IPS DF 19.7 (cell line): Measurements from ENCODE around the gene MRPL4.
A peak's percentile ranks its signal among the peaks of the same experiment; 100 is the strongest.

Experiments used
- DNase-seq: peaks from one replicate; pipeline ENCODE4 v3.0.0-alpha.2; 2013; ENCODE audit warnings: low read depth, low spot score

MRPL4 gene

GRCh38 chr19:10251792-10252694, at the start of gene MRPL4:
Gene MRPL4 (plus strand): TSS chr19:10252214. CDS start chr19:10252254, 40 bp downstream.
- DNase-seq = peak; percentile 95

- DNase-seq = no peak
These were observed 48.3 kb upstream of the MRPL4 start for GRCh38 chr19:10203686-10204085.

- DNase-seq = no peak
These were observed 46.4 kb upstream of the MRPL4 start for GRCh38 chr19:10205636-10206035.

GRCh38 chr19:10206226-10206885, 45.7 kb upstream of the MRPL4 start:
- DNase-seq = no peak

GRCh38 chr19:10207026-10207425, 45.0 kb upstream of the MRPL4 start:
- DNase-seq = no peak

- DNase-seq = no peak
These were observed 42.7 kb upstream of the MRPL4 start for GRCh38 chr19:10209315-10209714.

DNA sequence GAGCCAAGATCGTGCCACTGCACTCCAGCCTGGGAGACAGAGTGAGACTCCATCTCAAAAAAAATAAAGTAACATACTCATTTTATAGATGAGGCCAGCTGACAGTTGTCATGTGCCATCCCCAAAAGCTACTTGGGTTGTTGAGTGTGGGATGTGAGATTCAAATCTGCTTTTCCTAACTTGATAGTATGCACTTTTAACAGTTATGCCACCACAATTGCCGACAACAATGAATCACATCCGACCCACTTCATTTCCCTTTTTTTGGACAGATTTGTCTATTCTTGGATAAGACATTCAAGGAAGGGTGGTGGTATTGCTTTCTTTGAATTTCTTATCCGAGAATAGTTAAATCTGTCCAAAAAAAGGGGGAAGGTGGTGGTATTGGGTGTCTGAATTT, 41.0 kb upstream of the MRPL4 start:
- no peak for DNase-seq

- DNase-seq = no peak
These were observed 40.3 kb upstream of the MRPL4 start for GRCh38 chr19:10211691-10212090.

DNA sequence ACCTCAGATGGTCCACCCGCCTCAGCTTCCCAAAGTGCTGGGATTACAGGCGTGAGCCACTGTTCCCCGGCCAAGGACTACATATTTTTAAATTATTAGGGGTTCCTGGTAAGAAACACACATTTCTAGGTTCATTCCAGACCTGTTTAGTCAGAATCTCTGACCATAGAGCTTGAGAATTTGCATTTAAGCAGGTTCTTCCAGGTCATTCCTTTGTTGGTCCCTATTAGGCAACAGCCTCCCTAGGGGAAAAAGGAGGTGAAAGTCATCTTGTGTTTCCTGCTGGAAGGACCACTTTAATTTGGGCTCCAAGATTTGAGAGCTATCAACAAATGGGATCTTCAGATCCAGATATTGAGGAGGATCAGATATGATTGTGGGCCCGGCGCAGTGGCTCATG, 37.2 kb upstream of the MRPL4 start:
- DNase-seq = no peak

DNA sequence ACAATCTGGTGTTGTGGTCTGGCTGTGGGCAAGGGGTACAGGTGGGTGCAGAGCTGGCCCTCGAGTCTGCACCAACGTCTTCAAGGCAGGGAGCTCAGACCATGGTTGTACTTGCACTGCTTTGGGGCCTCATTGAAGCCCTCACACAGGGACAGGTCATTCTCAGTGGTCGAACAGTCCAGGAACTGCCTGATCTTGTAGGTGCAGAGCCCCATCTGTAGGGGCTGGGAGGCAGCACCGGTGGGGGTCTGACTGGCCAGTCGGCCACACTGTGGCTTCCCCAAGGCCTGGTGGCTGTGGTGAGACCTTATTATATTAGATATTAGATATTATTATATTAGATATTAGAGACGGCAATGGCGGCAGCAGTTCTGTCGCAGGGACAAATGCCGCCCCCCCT, 34.9 kb upstream of the MRPL4 start:
- DNase-seq = no peak

DNA sequence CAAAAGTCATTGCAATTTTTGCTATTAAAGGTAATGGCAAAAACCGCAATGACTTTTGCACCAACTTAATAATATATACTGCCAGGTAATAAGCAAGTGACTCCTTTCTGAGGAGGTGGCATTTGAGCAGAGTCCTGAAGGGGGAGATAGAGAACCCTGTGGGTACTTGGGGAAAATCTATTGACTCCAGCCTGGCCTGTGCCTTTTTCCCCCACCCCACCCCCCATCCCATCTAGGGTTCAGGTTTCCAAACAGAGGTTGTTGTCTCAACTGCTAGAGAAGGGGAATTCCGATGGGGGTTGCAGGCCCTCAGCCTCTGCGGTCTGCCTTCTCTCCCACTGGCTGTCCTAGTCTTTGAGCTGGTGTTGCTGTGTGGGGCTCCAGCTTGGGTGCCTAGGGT, 32.3 kb upstream of the MRPL4 start:
- peak; percentile 52 for DNase-seq

DNA sequence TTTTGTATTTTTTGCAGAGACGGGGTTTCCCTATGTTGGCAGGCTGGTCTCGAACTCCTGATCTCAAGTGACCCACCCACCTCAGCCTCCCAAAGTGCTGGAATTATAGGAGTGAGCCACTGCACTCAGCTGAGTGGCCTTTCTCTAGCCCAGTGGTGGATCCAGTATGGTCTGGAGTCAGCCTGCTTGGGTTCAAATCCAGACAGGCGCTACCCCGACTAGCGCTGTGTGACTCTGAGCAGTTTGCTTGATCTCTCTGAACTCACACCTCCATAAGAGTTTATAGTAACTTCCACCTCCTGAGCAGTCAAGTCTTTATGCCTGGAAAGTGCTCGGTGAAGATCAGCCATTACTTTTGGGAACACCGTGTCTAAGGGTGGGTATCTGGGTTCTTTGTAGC, 31.3 kb upstream of the MRPL4 start:
- DNase-seq = no peak

GRCh38 chr19:10222201-10222890, 29.7 kb upstream of the MRPL4 start:
- DNase-seq = no peak

DNA sequence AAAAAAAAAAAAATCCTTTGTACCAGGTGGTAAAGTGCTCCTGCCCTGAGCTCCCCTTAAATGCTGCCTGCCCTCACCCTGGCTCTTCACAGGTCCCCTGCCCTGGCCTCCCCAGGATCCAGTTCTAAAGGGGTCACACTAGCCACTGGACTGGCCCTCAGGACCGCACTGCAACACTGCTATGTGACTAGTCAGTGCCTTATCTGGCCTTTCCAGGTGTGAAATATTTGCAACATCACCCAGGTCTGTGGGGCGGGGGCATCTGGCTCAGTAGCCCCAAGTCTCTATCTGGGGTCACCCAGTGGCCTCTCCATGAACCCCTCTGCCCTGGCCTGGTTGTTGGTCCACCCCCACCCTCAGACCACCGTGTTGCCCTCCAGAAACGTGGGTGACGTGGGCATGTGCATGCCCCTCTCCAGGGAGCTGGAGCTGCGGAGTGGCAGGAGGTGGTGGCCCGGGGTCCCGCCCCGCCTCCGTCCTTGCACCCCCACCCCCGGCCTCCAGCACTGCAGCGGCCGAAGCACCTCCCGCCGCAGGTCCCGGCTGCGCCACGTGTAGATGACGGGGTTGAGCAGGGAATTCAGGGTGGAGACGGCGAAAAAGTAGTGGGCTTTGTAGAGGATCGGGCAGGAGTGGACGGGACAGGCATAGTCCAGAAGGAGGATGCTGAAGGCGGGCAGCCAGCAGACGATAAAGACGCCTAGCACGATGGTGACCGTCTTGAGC, 28.4 kb upstream of the MRPL4 start:
- no peak for DNase-seq

DNA sequence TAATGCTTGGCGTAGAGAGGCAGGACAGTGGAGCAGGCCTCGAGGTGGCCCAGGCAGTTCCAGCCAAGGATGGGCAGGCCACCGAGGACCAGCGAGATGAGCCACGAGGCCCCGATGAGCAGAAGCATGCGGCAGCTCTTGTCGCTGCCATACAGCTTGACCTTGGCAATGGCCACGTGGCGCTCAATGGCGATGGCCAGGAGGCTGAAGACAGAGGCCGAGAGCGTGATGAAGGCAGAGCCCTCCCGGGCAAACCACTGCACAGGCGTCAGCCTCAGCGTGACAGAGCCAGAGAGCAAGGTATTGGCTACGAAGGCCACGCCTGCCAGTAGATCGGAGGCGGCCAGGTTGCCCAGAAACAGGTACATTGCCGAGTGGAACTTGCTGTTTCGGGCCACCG, 27.7 kb upstream of the MRPL4 start:
- DNase-seq = no peak

- no peak for DNase-seq
These were observed 26.0 kb upstream of the MRPL4 start for GRCh38 chr19:10226021-10226375.

DNA sequence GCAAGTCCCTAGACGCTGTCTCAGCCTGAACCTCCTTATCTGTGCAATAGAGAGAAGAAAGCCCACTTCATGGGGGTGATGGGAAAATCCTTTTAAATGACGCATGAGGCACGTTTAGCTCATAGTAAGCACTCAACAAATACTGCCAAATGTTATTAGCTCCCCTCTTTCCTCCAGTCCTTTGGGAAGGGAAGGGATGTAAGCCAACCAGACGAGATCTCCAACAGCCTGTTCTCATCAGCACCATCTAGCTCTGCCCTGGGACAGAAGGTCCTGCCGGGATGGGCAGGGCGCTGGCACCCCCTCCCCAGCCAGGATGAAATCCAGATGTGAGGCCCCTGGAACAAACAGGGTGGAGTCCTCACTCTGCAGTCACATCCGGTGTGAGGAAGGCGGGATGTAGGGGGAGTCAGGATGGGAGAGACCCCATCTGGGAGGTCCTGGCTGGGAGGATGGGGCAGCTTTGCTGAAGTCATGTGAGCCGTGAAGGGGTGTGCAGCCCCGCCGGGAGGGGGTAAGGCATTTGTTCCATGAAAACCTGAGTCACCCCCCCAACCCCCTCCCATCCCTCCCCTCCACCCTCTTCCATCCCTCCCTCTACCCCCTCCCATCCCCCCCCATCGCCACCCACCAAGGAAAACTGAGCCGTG, 25.5 kb upstream of the MRPL4 start:
- no peak for DNase-seq

GRCh38 chr19:10227026-10227971, 24.7 kb upstream of the MRPL4 start:
- DNase-seq = no peak

- DNase-seq = no peak
These were observed 23.6 kb upstream of the MRPL4 start for GRCh38 chr19:10228393-10228792.

DNA sequence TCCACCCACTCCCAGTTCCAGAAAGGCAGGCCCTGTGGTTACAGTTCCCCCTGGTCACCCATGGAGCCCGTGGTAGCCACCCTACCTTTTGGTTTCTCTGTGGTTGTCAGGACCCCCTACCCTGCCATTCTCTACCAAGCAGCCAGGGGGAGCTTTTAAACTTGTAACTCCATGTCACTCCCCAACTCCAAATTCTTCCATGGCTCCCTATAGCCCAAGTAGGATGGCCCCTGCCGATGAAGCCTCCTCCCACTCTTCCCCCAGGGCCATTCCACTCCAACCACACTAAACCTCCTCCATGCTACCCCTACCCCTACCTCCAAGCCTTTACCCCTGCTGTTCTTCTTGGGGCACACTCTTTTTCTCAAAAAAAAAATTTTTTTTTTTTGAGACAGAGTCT, 23.1 kb upstream of the MRPL4 start:
- no peak for DNase-seq
